Measurements from ENCODE around the gene CAV1.

Gene CAV1

GRCh38 chr7:116511552-116512519, 13.0 kb upstream of the CAV1 start:
- no peak for TF ChIP-seq TCF12 (IDR thresholded peaks at IDR 0.05; ENCODE audit: low read depth)
- TF ChIP-seq TAF1 (IDR thresholded peaks at IDR 0.05; ENCODE audit: low read depth), result no peak
- no peak for TF ChIP-seq FOXM1 (IDR thresholded peaks at IDR 0.05; ENCODE audit: borderline replicate concordance, low read depth)
- TF ChIP-seq EGR1 (IDR thresholded peaks at IDR 0.05), result no peak

- no peak for TF ChIP-seq ZBTB7A (IDR thresholded peaks at IDR 0.05; ENCODE audit: low read depth)
- no peak for TF ChIP-seq USF1 (IDR thresholded peaks at IDR 0.05)
- TF ChIP-seq RAD21 (IDR thresholded peaks at IDR 0.05; ENCODE audit: low read depth), result no peak
- no peak for TF ChIP-seq EGR1 (IDR thresholded peaks at IDR 0.05)
Measured at GRCh38 chr7:116512520-116513188, 12.2 kb upstream of the CAV1 start.

GRCh38 chr7:116515584-116515983, 9.3 kb upstream of the CAV1 start:
- TF ChIP-seq TEAD4 (IDR thresholded peaks at IDR 0.05), result no peak
- TF ChIP-seq FOXM1 (IDR thresholded peaks at IDR 0.05; ENCODE audit: borderline replicate concordance, low read depth), result no peak
- no peak for TF ChIP-seq USF1 (IDR thresholded peaks at IDR 0.05)
- TF ChIP-seq ZBTB7A (IDR thresholded peaks at IDR 0.05; ENCODE audit: low read depth), result no peak

- TF ChIP-seq TAF1 (IDR thresholded peaks at IDR 0.05; ENCODE audit: low read depth) (no peak), TCF12 (IDR thresholded peaks at IDR 0.05; ENCODE audit: low read depth) (no peak), CREB1 (IDR thresholded peaks at IDR 0.05; ENCODE audit: low read depth) (no peak), REST (IDR thresholded peaks at IDR 0.05; ENCODE audit: low read depth) (no peak), TEAD4 (IDR thresholded peaks at IDR 0.05) (no peak), MAX (IDR thresholded peaks at IDR 0.05) (no peak), USF1 (IDR thresholded peaks at IDR 0.05) (no peak), RAD21 (IDR thresholded peaks at IDR 0.05; ENCODE audit: low read depth) (no peak)
Measured at GRCh38 chr7:116516324-116516723, 8.5 kb upstream of the CAV1 start.

- TF ChIP-seq USF1 (IDR thresholded peaks at IDR 0.05), result no peak
- no peak for TF ChIP-seq MAX (IDR thresholded peaks at IDR 0.05)
- TF ChIP-seq EP300 (IDR thresholded peaks at IDR 0.05; ENCODE audit: borderline replicate concordance), result no peak
- no peak for TF ChIP-seq CEBPB (IDR thresholded peaks at IDR 0.05)
- no peak for TF ChIP-seq REST (IDR thresholded peaks at IDR 0.05; ENCODE audit: low read depth)
- TF ChIP-seq ZBTB7A (IDR thresholded peaks at IDR 0.05; ENCODE audit: low read depth), result no peak
- TF ChIP-seq NFIC (IDR thresholded peaks at IDR 0.05), result no peak
- no peak for TF ChIP-seq RAD21 (IDR thresholded peaks at IDR 0.05; ENCODE audit: low read depth)
- TF ChIP-seq TCF12 (IDR thresholded peaks at IDR 0.05; ENCODE audit: low read depth), result no peak
- no peak for TF ChIP-seq TEAD4 (IDR thresholded peaks at IDR 0.05)
- no peak for TF ChIP-seq FOXM1 (IDR thresholded peaks at IDR 0.05; ENCODE audit: borderline replicate concordance, low read depth)
- no peak for TF ChIP-seq CREB1 (IDR thresholded peaks at IDR 0.05; ENCODE audit: low read depth)
- TF ChIP-seq TAF1 (IDR thresholded peaks at IDR 0.05; ENCODE audit: low read depth), result no peak
- TF ChIP-seq YY1 (IDR thresholded peaks at IDR 0.05; ENCODE audit: low read depth), result no peak
- TF ChIP-seq EGR1 (IDR thresholded peaks at IDR 0.05), result no peak
Measured at GRCh38 chr7:116517626-116518025, 7.2 kb upstream of the CAV1 start.
